DMS114 treated with DMSO at 0.1 percent for 48 hours (cell line): ENCODE data around the gene ZIC2.
"Not testable (repeated sequence)": the region's sequence is repeated elsewhere in the genome, so short reads cannot be mapped to it uniquely, and the experiment has no call there.

Experiments used
- DNase-seq: peaks from one replicate; lab custom pipeline; 2025; ENCODE audit not compliant: unreplicated experiment; lab: John Stamatoyannopoulos, UW

Gene ZIC2

DNA sequence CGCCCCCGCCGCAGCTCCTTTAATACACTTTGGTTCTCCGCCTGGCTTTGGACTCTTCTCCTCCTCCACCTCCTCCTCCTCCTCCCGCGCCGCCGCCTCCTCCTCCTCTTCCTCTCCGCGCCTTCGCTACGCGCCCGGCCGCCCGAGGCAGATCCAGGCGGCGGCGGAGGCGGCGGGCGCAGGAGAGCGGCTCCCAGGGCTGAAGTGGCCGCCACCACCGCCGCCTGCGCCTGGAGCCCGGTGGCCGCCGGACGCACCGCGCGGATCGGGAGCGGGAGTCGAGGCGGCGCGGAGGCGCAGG lies at the start of gene ZIC2:
ZIC2 (plus strand) TSS at position 50 of the 301 bp plus-strand sequence. CDS start 281 bp downstream, outside the sequence.
- no peak for DNase-seq

DNA sequence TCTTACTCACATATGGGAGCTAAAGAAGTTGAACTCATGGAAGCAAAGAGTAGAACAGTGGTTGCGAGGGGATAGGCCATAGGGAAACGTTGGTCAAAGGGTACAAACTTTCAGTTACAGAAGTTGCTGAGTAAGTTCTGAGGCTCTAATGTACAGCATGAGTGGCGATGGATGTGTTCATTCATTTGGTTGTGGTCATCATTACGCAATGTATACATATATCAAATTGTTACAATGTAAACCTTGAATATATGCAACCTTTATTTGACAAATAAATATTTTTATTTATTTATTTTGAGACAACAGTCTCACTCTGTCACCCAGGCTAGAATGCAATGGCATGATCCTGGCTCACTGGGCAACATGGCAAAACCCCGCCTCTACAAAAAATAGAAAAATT lies 48.7 kb upstream of the ZIC2 start:
- no peak for DNase-seq

DNA sequence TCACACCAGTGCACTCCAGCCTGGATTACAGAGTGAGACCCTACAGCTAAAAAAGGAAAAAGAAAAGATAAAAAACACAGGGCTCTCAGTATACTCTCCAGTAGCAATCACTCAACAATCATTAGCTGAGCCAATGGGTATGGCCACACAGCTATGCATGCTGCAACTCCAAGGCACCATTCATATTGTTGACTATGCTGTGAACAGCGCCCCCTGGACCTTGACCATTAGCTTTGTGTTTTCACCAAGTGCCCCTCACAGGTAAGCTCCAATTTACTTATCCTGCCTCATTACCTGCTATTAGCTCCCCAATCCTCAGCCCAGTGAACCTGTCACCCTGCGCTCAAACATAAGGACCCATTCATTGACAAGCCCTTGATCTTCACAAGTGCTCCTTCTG lies 45.8 kb upstream of the ZIC2 start:
- no peak for DNase-seq

DNA sequence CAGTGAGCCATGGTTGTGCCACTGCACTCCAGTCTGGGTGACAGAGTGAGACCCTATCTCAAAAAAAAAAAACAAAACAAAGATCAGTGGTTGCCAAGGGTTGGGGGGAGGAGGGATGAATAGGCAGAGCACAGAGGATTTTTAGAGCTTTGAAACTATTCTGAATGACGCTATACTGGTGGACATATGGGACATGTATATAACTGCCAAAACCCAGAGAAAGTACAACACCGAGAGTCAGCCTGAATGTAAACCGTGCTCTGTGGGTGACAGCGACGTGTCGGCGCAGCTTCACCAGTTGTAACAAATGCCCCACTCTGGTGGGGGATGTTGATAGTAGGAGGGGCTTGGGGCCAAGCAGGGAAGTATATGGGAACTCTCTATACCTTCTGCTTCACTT lies 42.9 kb upstream of the ZIC2 start:
- DNase-seq: no peak

DNA sequence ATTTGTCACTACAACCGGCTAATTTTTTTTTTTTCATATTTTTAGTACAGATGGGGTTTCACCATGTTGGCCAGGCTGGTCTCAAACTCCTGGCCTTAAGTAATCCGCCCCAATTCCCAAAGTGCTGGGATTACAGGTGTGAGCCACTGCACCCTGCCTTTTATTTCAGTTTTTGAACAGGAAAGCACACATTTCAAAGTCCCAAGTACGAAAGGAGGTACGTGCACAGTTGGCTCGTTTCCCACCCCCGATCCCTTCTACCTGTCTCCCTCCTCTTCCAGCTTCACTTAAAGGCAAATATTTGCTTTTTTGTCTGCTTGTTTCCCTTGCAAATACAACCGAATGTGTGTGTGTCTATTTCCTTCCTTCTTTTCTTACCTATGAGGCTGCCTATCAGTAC lies 40.5 kb upstream of the ZIC2 start:
- no peak for DNase-seq

DNA sequence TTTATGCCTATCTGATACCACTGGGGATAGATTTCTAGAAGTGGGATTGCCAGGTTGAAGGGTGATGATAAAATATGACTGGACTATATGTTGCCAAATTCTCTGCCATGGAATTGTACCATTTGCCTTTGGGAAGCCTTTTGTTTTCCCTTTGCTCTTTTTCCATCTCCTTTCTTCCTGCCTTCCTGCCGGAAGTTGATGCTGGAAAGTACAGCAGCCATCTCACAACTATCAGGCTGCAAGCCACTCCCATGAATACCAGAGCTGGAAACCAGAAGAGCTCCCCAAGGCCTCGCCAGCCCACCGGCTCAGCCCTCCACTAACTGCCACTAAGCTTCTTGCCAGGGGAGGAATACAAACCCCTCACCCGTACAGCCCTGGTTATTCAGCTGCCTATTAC lies 39.7 kb upstream of the ZIC2 start:
- no peak for DNase-seq

DNA sequence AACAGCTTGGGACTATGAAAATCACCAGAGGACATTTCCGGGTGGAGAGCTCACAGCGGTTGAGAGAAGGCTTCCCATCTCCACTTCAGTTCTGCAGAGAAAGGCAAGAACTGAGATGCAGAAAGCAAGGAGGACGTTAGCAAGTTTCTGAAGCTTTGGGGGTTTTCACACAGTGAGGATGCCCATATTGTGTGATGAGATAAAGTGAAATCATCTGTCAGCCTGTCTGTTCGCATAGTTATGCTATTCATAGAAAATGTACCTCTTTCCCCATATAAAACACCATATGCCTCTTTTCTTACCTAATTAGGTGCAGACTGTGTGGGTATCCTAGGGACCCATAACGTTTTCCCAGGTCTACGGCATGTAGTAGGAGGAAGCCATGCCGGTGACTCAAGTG lies 37.5 kb upstream of the ZIC2 start:
- DNase-seq: no peak

DNA sequence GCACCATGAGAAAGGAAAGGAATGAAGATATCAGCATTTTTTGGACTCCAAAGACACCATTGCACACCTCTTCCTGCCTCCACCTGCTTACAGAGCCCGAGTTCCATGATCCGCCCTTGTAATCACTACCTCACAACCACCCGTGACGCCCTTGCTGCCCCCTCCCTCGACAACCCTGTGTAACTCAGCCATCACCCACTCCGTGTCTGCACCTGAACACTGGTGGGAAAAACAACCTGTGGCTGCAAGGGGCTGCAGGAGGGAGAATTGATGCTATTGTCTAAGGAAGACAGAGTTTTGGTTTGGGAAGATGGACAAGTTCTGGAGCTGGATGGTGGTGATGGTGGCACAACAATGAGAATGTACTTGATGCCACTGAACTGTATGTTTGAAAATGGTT lies 37.0 kb upstream of the ZIC2 start:
- DNase-seq: no peak

DNA sequence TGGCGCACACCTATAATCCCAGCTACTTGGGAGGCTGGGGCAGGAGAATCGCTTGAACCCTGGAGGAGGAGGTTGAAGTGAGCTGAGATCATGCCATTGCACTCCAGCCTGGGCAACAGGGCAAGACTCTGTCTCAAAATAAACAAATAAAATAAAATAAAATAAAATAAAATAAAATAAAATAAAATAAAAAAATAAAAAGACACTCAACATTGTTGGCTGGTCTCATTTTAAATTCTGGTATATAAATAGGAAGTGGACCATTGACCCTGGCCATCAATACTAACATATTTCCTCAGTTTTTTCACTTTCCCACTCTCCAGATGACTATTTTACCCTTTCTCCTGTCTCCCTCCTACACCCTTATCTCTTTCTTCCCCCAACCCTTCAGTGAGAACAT lies 36.1 kb upstream of the ZIC2 start:
- DNase-seq: not testable (repeated sequence)

DNA sequence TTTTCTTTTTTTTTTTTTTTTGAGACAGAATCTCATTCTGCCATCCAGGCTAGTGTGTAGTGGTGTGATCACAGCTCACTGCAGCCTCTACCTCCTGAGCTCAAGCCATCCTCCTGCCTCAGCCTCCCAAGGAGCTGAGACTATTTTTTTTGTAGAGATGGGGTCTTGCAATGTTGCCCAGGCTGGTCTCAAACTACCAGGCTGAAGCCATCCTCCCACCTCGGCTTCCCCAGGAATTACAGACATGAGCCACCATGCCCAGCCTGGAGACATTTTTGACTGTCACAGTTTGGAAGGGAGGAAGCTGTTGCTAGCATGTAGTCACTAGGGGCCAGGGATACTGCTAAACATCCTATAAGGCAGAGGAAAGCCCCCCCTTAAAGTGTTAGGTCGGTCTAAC lies 33.9 kb upstream of the ZIC2 start:
- no peak for DNase-seq

DNA sequence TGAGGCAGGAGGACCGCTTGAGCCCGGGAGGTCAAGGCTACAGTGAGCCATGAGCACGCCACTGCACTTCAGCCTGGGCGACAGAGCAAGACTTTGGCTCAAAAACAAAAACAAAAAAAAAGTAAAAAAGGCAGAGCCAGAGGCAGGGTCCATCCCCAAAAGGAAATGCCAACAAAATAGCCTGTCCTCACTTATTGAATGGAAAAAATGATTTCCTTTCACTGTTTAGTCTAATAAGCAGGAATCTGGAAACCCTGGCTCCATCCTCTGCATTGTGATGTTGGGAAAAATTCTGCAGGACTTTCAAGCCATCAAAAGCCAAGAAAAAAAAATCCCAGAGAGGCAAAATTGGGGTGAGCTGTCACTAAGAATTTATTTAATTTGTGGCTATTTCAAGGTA lies 33.2 kb upstream of the ZIC2 start:
- DNase-seq: no peak

DNA sequence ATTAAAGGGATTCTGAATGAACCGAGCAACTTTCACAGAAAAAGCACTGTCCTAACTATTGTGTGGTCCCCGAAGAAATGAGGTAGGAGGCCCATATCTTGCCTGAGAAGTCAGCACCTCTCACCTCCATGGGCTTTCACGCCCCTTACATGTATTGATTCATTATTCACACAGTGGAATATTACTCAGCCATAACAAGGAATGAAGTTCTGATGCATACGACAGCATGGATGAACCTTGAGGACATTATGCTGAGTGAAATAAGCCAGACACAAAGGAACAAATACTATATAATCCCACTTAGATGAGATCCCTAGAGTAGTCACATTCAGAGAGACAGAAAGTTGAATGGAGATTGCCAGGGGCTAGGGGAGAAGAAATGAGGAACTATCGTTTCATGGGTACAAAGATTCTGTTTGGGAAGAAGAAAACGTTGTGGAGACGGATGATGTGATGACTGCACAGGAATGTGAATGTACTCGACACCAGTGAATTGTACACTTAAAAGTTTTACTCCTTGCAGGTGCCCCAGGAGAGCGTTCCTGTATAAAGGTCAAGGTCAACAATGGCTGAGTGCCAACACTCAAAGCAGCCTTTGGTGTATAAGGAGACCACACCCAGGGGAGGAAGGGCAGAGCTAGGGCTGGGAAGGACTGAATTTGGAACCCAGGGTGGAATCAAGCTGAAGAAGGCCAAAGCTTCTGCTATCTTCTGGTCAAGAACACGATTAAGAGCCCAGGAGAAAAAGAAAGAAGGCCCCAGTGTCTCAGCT lies 32.5 kb upstream of the ZIC2 start:
- DNase-seq: no peak

DNA sequence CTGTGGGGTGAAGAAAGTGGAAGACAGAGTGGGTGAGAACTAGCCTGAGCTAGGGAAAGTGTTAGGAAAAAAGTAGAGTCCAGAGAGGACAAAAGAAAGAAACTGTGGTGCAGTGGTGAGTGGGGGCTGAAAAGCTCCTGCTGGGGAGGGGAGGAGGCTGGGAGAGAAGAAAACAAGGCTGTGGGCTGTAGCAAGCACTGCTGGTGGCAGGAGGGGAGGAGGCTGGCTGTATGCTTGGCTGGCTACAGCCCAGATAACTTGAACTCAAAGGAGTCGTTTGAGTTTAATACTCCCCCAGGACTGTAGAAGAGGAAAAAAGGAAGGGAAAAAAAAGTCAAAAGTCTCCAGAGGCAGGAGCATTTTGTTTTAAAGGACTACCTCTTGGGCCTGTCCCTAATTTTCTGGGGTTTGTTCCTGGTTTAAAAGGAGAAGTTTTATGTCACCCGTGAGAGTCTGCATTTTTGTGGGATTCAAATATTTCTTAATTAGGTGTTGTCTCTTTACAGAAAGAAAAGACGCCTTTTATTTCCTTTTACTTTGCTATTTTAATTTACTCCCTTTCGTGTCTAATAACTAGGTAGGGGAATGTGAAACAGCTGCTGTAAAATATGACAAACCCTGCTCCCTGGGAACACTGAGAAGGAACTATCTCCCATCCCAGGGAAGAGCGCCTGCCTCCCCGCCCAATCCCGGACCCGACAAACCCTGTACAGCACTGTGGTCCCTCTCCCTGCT lies 31.7 kb upstream of the ZIC2 start:
- no peak for DNase-seq

DNA sequence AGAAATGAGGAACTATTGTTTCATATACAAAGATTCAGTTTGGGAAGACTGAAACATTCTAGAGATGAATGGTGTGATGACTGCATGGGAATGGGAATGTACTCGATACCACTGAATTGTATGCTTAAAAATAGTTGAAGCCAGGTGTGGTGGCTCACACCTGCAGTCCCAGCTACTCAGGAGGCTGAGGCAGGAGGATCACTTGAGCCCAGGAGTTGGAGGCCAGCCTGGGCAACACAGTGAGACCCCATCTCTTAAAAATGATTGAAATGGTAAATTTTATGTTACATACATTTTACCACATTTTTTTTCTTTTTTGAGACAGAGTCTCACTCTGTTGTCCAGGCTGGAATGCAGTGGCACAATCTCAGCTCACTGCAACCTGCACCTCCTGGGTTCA lies 29.9 kb upstream of the ZIC2 start:
- DNase-seq: not testable (repeated sequence)

DNA sequence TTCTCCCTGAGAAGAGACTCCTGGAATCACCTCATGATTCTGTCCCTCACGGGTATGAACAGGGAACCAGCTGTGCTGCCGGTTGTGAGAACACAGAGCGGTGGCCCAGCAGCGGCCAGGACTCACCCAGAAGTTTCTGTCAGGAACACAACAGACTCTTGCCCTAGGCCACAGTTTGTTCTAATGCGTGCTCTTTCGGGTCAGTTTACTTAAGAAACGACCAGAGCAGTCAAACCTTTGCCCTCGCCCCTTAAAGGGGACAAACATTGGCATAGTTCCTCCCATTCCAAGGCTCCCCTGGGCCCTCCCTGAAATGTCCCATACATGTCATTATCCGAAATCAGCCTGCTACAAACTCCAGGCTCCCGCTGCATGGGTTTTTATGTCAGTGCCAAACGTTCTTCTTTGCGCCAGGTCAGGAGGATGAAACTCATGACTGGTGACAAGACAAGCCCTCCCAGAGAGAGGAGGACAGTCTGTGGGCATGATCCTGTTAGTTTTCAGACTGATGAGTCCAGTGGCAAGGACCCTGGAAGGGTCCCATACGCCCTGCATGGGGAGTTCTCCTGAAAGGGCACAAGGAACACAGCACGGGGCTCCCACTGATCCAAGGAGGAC lies 28.3 kb upstream of the ZIC2 start:
- DNase-seq: no peak

DNA sequence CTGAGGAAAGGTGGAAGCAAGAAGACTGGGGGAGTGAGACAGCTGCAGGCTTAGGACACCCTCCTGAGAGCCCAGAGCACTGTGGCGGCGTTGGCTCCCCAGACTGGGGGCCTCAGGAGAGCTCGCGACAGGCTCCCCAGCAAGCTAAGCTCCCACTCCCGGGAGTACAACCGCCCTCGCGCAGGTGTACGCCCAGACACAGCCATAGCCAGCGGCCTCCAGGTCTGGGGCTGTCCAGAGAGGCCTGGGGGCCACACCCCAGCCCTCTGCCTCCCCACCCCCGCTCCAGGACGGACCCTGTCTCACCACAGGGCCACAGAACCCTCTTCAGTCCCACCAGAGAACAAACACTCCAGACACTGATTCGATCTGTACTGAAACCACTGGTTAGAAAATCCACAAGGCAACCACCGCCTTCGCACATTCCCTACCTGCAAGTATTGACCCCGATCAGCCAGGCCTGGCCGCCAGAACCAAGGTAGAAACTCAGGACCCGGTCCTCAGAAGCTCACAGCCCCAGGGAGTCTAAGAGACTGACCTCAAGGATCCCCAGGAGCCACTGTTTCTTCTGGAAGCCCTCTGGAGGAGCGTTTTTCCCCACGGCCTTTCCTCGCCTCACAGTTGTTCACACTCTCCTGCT lies 26.4 kb upstream of the ZIC2 start:
- no peak for DNase-seq

DNA sequence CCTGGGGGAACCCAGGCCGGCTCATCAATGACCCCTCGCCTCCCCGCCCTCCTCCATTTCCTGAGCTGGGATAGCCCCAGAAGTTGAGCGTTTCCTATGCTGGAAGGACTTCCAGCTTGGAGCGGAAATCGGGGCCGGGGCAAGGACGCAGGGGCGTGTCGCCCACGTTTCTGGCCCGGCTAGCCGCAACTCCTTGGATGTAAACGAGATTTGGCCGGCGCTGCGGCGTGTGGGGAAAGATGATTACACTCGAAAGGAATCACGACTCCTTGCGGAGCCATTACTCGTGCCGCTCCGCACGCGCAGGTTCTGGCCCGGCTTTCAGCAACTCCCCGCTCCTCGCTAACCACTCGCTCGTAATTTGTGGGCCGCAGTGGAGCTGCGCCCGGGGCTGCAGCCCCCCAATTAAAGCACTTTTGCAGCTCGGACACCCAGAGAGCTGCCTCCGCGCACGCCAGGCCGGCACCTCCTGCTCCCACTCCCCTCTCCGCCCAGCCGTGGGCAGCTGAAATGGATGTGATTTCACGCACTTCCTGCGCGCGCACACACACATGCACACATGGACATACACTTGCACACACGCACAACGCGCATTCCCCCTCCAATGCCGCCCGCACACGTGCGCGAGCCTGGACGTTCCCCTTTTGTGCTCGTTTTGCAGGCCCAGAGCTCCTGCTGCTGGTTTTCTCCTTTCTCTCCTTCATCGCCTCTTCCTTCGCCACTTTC lies 25.7 kb upstream of the ZIC2 start:
- no peak for DNase-seq

DNA sequence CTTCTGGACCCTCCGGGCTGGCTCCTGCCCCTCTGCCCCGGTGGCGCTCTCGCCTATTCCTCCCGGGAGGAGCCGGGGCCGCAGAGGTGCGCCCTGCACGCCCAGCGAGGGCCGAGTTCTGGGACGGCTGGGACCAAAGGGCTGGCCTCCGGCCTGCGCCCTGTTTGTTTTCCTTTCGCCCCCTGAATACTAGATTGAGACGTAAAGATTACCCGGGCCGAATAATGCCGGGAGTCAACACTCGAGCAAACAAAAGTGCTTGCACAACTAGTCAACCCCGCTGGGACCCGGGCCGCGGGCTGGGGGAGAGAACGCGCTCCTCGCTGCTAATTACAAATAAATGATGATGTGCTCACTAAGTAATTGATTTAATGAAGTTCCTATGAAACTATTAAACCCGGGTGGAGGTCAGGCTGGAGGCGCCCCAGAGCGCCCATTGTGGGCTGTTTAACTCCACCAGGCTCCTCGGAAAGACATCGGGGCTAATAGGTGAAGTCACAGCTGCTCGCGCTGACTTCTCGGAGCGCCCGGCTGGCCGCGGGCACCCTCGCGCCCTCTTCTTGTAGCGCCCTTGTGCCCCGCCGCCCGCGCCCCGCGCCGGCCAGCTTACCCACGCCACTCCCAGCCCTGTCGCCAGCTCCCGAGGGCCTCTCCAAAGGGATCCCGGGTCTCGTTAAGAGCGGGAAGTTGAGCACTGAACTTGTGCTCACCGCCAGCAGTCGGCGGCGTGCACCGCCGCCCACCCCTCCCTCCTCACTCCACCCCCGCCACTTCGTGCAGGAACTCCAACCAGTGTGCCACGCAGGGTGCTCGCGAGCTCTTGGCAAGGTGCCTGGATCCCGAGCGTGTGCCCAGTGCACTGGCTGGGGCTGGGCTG lies 24.9 kb upstream of the ZIC2 start:
- no peak for DNase-seq

DNA sequence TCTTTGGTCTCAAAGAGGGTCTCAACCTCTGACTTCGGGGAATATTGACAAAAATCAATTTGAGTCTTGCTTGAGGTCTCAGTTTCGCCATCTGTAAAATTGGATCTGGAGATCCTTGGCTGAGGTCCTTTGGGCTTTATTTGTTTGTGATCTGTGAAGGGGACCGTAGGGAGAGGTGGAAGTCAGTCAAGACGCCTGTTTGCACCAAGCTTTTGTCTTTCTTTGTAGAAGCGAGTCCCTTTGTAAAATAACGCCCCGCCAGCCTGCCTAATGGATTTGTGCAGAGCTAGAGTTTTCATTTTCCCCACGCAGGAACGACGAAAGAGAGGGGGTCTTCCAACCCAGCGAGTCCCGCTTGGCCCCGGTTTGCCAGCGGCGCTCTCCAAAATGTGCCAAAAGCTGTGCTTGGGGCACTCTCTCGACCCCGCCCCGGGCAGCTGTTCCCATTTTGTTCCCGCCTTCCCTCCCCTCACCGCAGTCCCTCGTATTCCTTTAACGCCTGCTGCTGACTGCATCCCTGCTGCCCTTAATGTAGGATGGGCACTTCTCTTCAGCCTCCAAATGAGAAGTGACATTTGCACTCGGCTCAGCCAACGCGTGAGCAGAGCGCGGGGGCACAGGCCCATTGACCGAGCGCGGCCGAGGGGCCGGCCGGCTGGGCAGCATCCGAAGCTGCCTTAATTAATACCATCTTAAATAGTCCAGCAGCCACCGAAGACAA lies 23.0 kb upstream of the ZIC2 start:
- no peak for DNase-seq

DNA sequence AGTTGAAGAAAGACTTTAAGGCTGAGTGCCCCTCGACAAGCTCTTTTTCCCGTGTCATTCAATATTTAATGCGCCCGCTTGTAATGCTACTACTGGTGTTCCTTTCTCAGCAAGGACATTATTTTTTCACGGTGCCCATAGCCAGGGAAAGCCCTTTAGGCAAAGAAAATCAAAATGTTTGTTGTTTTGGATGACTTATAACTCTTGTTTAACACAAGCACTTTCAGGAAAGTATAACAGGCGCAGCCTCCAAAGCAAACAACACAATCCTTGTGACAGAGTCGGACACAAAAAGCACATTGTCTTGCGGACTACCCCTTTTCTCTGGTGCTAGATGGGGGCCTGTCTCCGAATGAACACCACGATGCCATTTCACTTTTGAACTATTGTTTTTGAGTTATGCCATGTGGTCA lies 22.5 kb upstream of the ZIC2 start:
- no peak for DNase-seq
